Tibial nerve (tissue), 4 donors: ENCODE data around the gene PER1. TPM values are rescaled to one million over a fixed set of nuclear protein-coding genes. Genes with fewer than 3 reads are reported as not detected.
A peak's percentile ranks its signal among the peaks of the same experiment; 100 is the strongest.

Experiments
- DNase-seq, 2 donors: peaks; one replicate each; pipeline ENCODE4 v3.0.0-alpha.2; 2019; ENCODE audit warnings: low spot score in 2 of 2
- H3K27ac ChIP-seq, 4 donors: fragments of 200-600 bp; sonication (generic) in 3 of 4; one replicate each; pipeline ENCODE4 v1.5.1; 2017 to 2019; ENCODE audit warnings: mild to moderate bottlenecking in 1 of 4
- H3K27me3 ChIP-seq, 2 donors: fragments of 200-600 bp; sonication (generic) in 1 of 2; one replicate each; pipeline versions ENCODE4 v1.5.1 to v1.6.0; 2017 to 2019
- H3K36me3 ChIP-seq, 3 donors: fragments of 200-600 bp; sonication (generic); one replicate each; pipeline ENCODE4 v1.5.1; 2018 to 2019
- H3K4me1 ChIP-seq, 4 donors: fragments of 200-600 bp; sonication (generic) in 3 of 4; one replicate each; pipeline ENCODE4 v1.5.1; 2017 to 2019
- H3K4me3 ChIP-seq, 4 donors: fragments of 200-600 bp; sonication (generic) in 3 of 4; one replicate each; pipeline ENCODE4 v1.5.1; 2017 to 2019; ENCODE audit warnings: mild to moderate bottlenecking in 1 of 4, moderate library complexity in 1 of 4
- H3K9me3 ChIP-seq, 4 donors: fragments of 200-600 bp; sonication (generic) in 3 of 4; one replicate each; pipeline ENCODE4 v1.5.1; 2017 to 2019
- CTCF ChIP-seq, 5 experiments: fragments of 200-600 bp in 3 of 5; fragments of 450-650 bp in 2 of 5; sonication (generic) in 3 of 5; IDR thresholded peaks; one replicate each; pipeline ENCODE4 v1.5.1; 2016 to 2019; ENCODE audit warnings: antibody characterized with exemption in 5 of 5, mild to moderate bottlenecking in 3 of 5, moderate library complexity in 2 of 5
- EP300 ChIP-seq, 2 donors: sonication (generic); formaldehyde crosslinking; IDR thresholded peaks; one replicate each; pipeline ENCODE4 v1.6.1; 2017; ENCODE audit warnings: antibody characterized with exemption in 2 of 2, mild to moderate bottlenecking in 1 of 2
- POLR2A ChIP-seq, 2 donors: fragments of 450-650 bp; IDR thresholded peaks; one replicate each; pipeline ENCODE4 v1.6.1; 2017; ENCODE audit warnings: antibody characterized with exemption in 2 of 2, mild to moderate bottlenecking in 2 of 2, moderate library complexity in 2 of 2
- WGBS, 2 donors: methylation state at CpG; one replicate each; pipeline ENCODE4 v1.1.5; 2018; 5-methylcytosine and 5-hydroxymethylcytosine counted together
- total RNA-seq, 4 donors: library from RNA; depleted of rRNA; stranded (reverse); fragments of >200 nt; gene quantifications; one replicate each; pipeline ENCODE4 v1.1.0, GENCODE V29; 2016

The PER1 gene
- total RNA-seq, 4 donors from 2014 or later = 157 to 328 (median 204) TPM

GRCh38 chr17:8128125-8128784 is 23.9 kb downstream of the PER1 start:
- no peak for TF ChIP-seq POLR2A (IDR thresholded peaks at IDR 0.05)
- no peak for TF ChIP-seq EP300 (IDR thresholded peaks at IDR 0.05)
- TF ChIP-seq CTCF (IDR thresholded peaks at IDR 0.05) = no peak
- Histone ChIP-seq H3K27me3 (no peaks in the 10 kb centered on the region), H3K36me3 (no peaks in the 10 kb centered on the region), H3K27ac (no peak overlapping the region), H3K4me3 (no peak overlapping the region), H3K9me3 (no peaks in the 10 kb centered on the region), H3K4me1 (peaks cover 4 to 33% (median 25%) of the 10 kb centered on the region in 4 donors)
- WGBS, 2 donors = 85 to 87% methylated on average over 14 of the region's 14 CpGs
- no peak for DNase-seq

- peak in 1 of 2 donors; percentile 23 for DNase-seq
Measured at GRCh38 chr17:8126491-8127066, 25.6 kb downstream of the PER1 start.

GRCh38 chr17:8125947-8126490 is 26.2 kb downstream of the PER1 start:
- WGBS, 2 donors = 1% methylated on average over 35 of the region's 35 CpGs

More at GRCh38 chr17:8126491-8127066, 25.6 kb downstream of the PER1 start:
- no peaks in the 10 kb centered on the region for H3K9me3 ChIP-seq
- peaks cover 4 to 50% (median 36%) of the 10 kb centered on the region in 4 donors for H3K4me1 ChIP-seq
- peak overlapping the region; percentile 46 to 86 (median 57) for H3K4me3 ChIP-seq
- H3K36me3 ChIP-seq = no peaks in the 10 kb centered on the region
- WGBS, 2 donors = 1 to 4% methylated on average over 10 to 28 of the region's 45 CpGs
- peak overlapping the region; percentile 61 to 94 (median 73) for H3K27ac ChIP-seq
- H3K27me3 ChIP-seq = no peaks in the 10 kb centered on the region
- no peak for TF ChIP-seq POLR2A (IDR thresholded peaks at IDR 0.05)
- TF ChIP-seq EP300 (IDR thresholded peaks at IDR 0.05) = peak in 1 of 2 donors; percentile 28
- TF ChIP-seq CTCF (IDR thresholded peaks at IDR 0.05) = no peak

GRCh38 chr17:8125154-8125946 is 26.9 kb downstream of the PER1 start:
- Histone ChIP-seq H3K27ac (peak overlapping the region; percentile 61 to 94 (median 73)), H3K4me3 (peak overlapping the region; percentile 46 to 86 (median 57)), H3K27me3 (no peaks in the 10 kb centered on the region), H3K9me3 (no peaks in the 10 kb centered on the region), H3K36me3 (no peaks in the 10 kb centered on the region), H3K4me1 (peaks cover 4 to 62% (median 48%) of the 10 kb centered on the region in 4 donors)
- peak; percentile 89 to 97 for DNase-seq
- WGBS, 2 donors = 1 to 3% methylated on average over 24 to 34 of the region's 40 CpGs
- TF ChIP-seq CTCF (IDR thresholded peaks at IDR 0.05) (peak in 1 of 5 experiments; percentile 11), POLR2A (IDR thresholded peaks at IDR 0.05) (no peak), EP300 (IDR thresholded peaks at IDR 0.05) (peak; percentile 45 to 63)

More at GRCh38 chr17:8125947-8126490, 26.2 kb downstream of the PER1 start:
- Histone ChIP-seq H3K36me3 (no peaks in the 10 kb centered on the region), H3K27ac (peak overlapping the region; percentile 61 to 94 (median 73)), H3K4me3 (peak overlapping the region; percentile 46 to 86 (median 57)), H3K27me3 (no peaks in the 10 kb centered on the region), H3K9me3 (no peaks in the 10 kb centered on the region), H3K4me1 (peaks cover 4 to 56% (median 41%) of the 10 kb centered on the region in 4 donors)
- DNase-seq = peak in 1 of 2 donors; percentile 19
- TF ChIP-seq EP300 (IDR thresholded peaks at IDR 0.05) = no peak
- no peak for TF ChIP-seq POLR2A (IDR thresholded peaks at IDR 0.05)
- no peak for TF ChIP-seq CTCF (IDR thresholded peaks at IDR 0.05)
